Breast epithelium (tissue), 3 donors: Measurements from ENCODE around the gene STAT4.

ENCODE experiments used
- POLR2A ChIP-seq: fragments of 450-650 bp; IDR thresholded peaks from one replicate; pipeline ENCODE4 v1.6.1; 2016; ENCODE audit warnings: antibody characterized with exemption, mild to moderate bottlenecking, moderate library complexity
- POLR2AphosphoS5 ChIP-seq, 3 donors: sonication (generic); formaldehyde crosslinking; IDR thresholded peaks; one replicate each; pipeline ENCODE4 v1.6.1; 2017; ENCODE audit warnings: antibody characterized with exemption in 3 of 3
- TF ChIP-seq, protein P1 (sequence below), 3 donors: fragments of 450-650 bp; IDR thresholded peaks; one replicate each; pipeline ENCODE4 v1.5.1; 2016 to 2017; ENCODE audit warnings: antibody characterized with exemption in 3 of 3, mild to moderate bottlenecking in 3 of 3, moderate library complexity in 3 of 3

DNA sequence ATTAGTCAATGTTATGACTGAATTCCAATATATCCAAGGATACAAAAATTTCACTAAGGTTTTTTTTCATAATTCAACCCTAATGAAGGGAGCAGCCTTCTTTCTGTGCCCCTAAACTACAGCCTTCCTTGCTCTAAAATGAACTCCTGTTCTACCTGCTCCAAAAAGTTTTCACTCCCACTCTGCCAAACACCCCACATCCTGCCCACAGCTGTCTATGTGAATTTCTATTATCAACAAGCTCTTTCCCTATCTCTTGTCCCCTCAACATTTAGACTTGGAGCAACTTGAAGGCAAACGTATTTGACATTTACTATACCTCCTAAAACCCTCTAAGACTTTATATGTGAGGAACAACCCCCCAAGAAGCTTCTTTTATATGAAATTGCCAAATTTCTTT is 2.5 kb downstream of the STAT4 start:
- TF ChIP-seq POLR2A = no peak
- TF ChIP-seq, protein P1, sequence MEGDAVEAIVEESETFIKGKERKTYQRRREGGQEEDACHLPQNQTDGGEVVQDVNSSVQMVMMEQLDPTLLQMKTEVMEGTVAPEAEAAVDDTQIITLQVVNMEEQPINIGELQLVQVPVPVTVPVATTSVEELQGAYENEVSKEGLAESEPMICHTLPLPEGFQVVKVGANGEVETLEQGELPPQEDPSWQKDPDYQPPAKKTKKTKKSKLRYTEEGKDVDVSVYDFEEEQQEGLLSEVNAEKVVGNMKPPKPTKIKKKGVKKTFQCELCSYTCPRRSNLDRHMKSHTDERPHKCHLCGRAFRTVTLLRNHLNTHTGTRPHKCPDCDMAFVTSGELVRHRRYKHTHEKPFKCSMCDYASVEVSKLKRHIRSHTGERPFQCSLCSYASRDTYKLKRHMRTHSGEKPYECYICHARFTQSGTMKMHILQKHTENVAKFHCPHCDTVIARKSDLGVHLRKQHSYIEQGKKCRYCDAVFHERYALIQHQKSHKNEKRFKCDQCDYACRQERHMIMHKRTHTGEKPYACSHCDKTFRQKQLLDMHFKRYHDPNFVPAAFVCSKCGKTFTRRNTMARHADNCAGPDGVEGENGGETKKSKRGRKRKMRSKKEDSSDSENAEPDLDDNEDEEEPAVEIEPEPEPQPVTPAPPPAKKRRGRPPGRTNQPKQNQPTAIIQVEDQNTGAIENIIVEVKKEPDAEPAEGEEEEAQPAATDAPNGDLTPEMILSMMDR (IDR thresholded peaks at IDR 0.05) = no peak
- no peak for TF ChIP-seq POLR2AphosphoS5 (IDR thresholded peaks at IDR 0.05)
